Left forelimb (tissue), 1 donor: Measurements from ENCODE around the gene FBXO45.
"Not testable (repeated sequence)": the region's sequence is repeated elsewhere in the genome, so short reads cannot be mapped to it uniquely, and the experiment has no call there.

Experiments
- DNase-seq: peaks from one replicate; pipeline ENCODE4 v3.0.0-alpha.2; 2018; ENCODE audit warnings: low spot score

Gene FBXO45

DNA sequence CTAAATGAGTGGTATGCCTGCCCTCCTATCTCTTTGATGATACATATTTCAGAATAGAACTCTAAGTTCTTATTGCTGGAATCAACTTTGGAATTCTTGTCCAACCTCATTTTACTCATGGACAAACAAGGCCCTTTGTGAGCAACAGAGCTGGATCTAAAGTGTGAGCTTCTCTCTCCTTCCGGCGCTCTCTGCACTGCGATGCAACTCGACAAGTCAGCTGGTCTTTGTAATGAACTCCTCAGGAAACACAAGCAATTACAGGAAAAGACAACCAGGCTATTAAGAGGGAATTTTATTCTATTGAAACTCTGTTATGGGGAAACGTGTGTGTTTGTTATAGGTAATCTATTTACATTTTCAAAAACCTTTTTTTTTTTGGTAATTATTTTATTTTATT lies 50.8 kb downstream of the FBXO45 start:
- no peak for DNase-seq

DNA sequence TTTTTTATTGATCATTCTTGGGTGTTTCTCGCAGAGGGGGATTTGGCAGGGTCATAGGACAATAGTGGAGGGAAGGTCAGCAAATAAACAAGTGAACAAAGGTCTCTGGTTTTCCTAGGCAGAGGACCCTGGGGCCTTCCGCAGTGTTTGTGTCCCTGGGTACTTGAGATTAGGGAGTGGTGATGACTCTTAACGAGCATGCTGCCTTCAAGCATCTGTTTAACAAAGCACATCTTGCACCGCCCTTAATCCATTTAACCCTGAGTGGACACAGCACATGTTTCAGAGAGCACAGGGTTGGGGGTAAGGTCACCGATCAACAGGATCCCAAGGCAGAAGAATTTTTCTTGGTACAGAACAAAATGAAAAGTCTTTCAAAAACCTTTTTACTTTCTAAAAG lies 51.2 kb downstream of the FBXO45 start:
- DNase-seq, result not testable (repeated sequence)

DNA sequence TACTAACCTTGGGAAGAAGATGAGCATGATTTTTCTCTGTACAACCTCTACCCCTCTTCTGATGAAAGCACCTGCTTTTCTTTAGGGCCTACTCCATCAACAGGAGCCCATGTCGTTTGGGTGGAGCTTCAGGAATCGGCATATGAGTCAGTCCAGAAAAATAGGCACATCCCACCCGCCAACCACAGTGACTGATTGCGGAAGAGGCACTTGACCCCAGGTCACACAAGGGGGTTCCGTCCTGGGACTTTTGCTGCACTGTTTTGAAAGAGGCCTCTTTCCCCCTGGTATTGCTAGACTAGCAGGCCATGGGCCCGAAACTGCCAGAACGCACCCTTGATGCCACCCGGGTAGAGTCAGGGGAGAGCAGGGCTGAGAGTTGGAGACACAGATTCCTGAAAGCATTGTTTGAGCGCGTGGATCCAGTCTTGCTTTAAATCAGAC lies 51.7 kb downstream of the FBXO45 start:
- no peak for DNase-seq

DNA sequence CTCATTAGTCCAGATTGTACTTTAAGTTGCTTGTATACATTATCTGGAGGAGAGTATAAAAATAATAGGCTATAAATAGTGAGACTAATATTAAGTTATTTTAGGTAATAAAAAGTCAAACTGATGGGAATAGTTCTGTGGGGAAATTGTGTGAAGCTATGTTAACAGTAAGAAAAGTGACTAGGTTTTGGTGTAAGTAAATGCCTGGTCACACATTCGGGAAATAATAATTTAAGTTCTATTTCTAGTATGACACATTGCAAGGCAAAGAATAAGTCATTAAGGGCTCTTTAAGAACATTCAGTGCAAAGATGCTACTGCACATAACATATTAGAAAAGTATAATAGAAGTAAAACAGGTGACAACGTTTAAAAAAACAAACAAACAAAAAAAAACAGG lies 52.2 kb downstream of the FBXO45 start:
- no peak for DNase-seq

DNA sequence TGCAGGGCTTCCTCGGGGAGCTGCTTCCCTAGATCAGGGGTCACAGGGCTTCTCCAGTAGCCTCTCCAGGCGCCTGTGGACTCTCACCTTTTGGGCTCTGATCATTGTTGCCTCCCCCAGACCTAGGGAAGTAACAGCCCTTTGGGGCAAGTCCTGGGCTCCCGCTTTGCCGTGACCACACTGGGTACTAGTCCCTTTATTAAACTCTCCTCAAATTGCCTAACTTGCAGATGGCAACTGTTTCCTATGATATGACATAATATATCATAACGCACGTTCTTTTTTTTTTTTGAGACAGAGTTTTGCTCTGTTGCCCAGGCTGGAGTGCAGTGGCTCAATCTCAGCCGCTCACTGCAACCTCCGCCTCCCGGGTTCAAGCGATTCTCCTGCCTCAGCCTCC lies 53.2 kb downstream of the FBXO45 start:
- DNase-seq, result no peak

DNA sequence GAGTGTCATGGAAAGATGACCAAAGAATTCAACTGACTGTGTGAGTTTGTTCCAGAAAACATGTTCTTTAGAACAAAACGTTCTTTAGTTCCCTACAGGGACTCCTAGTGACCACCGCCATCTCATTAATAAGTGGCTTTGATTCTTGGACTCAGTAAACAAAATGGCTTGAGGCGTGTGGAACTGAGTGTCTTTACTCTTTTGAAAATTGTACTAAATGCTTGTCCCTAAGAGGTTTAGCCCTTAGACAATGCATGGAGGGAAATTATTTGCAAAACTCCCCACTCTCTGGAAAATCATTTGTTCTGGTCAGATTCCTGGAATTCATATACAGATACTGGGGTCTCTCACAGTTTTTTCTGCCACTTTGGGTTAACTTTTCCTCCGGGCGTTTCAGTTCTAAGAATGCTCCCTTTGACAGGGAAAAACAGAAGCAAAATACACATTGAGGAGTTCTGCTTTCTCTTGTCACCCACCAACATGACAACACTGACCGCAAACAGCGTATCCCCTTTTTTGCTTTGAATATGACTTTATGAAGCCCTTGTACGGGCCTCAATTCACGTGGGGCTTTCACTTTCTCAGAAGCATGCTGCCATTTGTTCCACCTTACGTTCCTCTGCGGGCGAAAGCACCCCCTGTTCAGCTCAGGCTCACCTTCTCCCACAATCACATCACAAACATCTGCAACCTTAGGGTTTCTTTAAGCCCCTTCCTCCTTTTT lies 55.8 kb downstream of the FBXO45 start:
- DNase-seq, result no peak

DNA sequence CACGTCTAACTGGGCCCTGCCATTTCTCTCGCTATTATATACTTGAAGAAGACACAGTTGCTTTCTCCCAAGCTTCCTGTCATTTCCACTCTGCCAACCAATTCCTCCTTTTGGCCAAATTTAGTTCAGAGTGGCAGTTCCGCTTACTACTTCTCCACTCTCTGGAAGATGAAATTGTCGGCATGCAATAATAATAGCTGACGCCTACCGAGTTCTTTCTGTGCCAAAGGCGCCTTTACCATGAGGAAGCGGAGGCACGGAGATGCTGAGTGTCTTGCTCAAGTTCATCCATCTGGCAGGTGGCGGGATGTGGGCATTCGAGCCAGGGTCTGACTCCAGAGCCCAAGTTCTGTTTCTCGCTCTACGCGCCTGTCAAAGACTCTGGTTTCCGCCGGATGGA lies 56.4 kb downstream of the FBXO45 start:
- no peak for DNase-seq

DNA sequence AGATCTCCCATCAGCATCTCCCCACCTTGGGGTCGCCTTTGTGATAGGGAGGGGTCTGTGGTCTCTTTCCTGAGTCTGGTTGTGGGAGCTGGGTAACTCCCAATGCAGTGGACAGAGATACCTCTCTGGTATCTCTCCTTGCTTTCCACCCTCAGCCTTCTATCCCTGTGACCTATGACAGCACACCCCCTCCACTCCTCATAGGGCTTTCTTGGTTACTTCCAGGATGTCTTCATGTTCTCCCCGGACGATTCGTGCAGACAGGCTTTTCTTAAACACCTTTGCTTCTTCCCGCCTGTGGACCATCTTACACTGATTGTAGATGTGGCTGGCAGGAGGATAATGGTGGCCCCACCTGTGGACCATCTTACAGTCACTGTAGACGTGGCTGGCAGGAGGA lies 56.9 kb downstream of the FBXO45 start:
- DNase-seq, result no peak

DNA sequence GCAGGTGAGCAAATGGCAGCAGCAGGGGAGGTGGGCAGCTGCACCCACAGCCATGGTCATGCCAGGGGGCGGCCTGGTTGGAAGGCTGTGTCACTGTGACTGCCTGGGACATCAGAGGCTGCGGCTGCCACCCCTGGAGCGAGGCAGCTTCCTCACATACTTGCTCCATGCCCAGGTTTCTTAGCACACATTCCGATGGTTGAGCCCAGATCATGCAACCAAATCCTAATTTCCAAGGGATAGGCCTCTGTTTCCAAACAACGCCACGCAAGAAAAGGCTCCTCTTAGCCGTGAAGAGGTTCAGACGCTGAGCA lies 59.4 kb downstream of the FBXO45 start:
- DNase-seq, result no peak

DNA sequence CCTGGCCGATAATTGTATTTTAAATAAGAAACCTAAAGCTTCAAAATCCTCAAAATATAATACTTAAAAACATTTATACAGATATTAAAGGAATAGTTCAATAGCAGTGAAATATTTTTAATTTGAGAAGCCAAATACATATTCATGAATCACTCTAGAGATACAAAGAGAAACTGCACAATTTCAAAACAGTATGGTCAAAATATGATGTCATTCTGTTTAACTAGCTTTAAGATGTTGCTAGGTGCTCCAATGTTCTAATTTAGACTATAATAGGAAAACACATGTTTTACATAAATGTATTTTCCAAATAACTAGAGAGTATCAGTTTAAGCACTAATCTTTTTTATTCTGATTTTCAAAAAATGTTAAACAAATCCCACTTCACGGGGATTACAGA lies 60.8 kb downstream of the FBXO45 start:
- no peak for DNase-seq

DNA sequence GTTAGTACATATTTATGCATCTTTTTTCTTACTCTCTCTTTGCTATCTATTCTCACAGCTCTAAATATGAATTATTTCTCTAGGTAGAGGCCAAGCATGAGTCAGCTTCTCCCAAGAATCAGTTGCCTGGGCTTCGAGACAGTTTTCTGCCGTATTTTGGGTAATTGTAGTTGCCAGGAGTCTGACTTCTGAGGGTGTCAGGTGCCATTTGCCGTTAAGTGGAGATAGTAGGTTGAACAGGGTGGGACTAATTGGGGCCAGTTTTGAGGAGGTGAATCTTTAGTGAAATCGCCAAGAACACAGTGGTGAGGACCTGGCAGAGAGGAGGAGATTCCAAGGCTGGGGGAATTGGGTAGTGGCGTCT lies 63.2 kb downstream of the FBXO45 start:
- DNase-seq, result no peak

DNA sequence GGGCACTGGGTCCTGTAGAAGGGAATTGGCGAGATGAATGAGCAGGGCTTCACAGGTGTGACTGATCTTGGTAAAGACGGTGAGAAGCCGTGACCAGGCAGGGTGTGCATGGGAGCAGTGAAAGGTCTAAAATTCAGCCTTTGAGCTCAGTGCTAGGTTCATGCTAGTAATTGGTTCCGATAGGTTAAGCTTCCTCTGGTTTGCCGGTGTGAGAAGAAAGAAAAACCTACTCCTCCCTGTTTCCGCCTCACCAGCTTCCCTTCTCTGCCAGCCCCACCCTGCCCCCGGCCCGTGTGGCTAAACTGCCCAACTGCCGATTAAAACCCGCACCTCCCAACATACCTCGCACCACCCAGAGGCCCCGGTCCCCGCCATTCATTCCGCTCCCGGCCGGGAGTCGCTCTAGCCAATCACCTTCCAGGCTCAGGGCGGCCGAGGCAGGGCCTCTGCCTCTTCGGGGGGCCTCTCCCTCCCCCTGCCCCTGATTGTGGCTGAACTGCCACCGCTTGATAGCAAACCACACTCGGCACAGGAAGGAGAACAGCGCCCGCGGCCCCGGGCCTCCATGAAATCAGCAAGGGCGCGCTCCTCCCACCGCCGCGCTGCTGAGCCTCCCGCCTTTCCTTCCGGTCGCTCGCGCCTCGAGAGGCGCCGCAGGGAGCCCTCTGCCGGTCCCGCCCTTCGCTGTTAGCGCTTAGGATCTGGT lies 63.7 kb downstream of the FBXO45 start:
- peak; percentile 87 for DNase-seq

DNA sequence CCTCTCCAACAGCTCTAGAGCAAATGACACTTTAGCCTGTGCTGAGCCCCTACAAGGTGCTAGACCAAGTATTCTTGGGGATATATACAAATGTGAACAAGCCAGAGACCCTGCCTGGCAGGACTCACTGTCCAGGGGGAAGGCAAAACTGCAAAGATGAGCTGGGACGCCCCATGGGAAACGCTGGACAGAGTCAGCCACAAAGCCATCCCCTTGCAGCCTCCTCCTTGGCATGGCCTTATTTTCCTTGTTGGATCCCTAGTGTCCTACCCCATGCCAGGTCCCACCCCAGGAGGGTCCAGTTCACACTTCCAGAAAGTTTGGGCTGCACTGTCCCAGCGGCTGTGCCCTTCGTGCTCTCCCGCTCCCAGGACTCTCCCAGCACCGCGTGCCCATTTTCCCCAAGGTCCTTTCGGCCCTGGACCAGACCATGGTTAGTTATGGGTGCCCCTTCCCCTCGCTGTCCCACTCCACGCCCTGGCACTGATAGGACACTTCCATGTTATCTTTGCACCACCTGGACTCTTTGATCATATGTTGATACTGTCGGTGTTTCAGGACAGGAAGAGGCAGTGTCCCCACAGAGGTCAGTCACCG lies 65.2 kb downstream of the FBXO45 start:
- no peak for DNase-seq

DNA sequence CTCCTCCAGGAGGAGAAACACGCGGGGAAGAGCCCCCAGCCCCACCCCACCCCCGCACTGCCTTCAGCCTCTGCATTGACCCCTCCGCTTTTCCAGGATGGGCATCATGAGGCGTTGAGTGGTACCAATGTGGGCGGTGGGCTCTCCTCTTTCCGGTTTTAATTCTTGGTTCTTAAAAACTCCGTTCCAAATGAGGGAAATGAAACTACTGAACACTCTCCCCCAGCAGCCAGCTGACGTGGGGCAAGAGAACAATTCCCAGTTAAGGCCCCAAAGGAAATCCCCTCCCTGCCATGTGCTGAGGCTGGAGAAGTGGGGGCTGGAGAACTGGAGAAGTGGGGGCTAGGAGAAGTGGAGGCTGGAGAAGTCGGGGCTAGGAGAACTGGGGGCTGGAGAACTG lies 65.8 kb downstream of the FBXO45 start:
- DNase-seq, result no peak

DNA sequence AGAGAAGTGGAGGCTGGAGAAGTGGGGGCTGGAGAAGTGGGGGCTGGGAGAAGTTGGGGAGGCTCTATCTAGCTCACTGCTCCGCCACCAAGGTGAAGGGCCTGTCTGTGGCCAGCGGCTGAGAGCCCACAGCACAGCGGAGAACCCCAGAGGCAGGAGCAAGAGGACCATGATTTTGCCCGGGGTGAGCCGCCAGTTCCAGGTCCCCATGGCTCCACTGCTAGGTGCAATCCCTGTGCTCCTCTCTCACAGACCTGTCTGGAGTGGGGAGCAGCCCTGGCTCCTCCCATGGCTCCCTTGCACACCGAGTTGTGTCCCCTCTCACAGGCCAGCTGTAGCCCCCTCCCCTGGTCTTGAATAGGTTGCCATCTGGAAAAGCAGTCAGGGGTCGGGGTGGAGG lies 66.4 kb downstream of the FBXO45 start:
- DNase-seq, result no peak

DNA sequence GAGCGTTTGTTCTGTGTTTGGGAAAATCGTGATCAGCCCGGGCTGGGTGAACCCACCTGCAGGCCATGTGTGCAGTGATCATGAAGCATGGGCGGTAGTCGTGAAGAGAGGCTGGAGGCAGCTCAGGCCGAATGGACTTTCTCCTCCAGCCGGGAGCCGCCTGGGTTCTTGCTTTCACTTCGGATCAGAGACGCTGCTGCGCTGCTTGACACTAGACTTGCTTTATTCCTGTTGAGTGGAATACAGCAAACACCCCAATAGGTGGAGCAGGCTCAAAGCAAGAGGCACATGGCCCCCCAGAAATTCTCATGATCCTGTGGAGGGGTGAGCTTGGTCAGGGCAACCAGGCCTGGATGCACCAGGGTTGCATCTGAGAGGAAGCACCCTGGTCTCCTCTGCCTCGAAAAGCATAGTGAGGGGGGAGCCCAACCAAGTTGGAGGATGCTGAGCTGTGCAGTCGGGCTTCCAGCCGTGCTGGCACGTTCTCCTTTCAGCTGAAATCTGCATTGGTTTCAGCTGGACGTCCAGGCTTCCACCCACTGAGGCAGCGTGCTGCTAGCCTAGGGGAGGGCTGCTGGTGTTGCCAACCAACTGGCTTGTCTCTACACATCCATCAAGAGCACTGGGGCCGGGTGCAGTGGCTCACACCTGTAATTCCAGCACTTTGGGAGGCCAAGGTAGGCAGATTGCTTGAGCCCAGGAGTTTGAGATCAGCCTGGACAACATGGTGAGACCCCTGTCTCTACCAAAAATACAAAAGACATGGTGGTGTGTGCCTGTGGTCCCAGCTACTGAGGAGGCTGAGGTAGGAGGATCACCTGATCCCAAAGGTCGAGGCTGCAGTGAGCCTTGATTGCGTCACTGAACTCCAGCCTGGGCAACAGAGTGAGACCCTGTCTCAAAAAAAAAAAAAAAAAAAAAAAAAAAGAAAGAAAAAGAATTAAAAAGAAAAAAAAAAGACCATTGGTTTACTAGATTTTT lies 68.2 kb downstream of the FBXO45 start:
- no peak for DNase-seq

DNA sequence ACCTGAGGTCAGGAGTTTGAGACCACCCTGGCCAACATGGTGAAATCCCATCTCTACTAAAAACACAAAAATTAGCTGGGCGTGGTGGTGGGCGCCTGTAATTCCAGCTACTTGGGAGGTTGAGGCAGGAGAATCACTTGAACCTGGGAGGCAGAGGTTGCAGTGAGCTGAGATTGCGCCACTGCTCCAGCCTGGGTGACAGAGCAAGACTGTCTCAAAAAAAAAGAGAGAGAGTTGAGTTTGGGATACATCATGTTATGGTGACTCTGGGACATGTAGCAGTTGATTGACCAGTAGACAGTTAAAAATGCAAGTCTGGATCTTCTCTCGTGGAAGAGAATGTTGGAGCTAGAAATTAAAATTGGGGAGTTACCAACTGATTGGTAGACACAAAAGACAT lies 69.5 kb downstream of the FBXO45 start:
- not testable (repeated sequence) for DNase-seq
